GM18520 (cell line): ENCODE data around the gene DPYSL4.

Experiments used
- ATAC-seq: cut with Tn5 transposase; IDR thresholded peaks from one replicate; pipeline ENCODE4 v1.9.1; 2021; ENCODE audit not compliant: unreplicated experiment

DPYSL4 gene

DNA sequence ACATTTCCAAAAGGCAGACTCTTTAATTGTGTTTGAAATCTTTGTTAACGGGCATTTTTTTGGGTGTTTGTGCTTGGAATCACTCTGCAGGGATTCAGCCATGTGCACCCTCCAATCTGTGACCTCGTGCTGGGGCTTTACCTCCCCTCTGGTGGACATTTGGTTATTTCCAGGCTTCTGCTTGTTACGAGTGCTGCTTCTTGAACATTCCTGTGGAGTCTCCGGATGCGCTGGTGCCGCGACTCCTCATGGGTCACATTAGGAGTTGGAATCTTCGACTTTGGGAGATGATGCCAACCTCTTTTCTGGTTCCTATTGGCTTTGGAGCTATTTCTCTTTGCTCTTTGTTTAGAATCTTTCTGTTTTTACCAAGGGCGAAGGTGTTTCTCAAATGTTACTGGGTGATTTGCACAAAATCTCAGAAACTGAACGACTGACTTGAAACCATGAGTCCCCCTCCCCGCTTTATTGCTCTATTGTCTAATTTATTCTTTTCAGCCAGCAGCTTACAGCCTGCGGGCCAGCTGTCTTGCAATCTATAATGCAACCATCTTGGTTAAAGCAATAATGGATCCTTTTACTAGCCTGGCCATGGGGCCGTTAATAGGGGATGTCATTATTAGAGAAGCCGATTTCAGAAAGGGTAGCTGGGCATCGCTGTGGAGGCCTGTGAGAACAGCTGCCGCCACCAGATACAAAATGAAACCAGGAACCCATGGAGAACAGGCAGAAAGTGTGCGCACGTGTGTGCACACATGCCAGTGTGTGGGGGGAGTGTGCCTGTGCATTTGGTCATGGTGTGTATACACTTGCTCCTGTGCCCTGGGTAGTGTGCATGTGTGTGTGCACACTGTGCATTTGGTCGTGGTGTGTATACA is 9.9 kb upstream of the DPYSL4 start:
- no peak for ATAC-seq

DNA sequence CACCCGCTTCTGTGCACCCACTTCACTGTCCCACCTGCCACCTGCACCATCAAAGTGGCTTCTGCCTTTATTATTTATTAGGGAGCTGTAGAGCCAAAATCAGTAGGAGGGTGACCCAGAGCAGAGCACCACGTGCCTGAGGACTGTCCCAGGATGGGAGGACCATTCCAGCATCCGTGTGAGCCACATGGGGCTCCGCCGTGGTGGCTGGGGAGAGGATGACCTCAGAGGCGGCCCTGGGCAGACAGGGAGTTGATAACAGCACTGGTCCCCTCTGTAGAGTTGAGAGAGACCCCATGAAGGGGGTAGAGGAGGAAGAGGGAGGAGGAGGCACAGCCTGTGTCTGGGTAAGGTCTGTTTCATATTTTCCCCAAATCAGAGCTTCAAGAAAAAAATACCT is 8.7 kb upstream of the DPYSL4 start:
- no peak for ATAC-seq

DNA sequence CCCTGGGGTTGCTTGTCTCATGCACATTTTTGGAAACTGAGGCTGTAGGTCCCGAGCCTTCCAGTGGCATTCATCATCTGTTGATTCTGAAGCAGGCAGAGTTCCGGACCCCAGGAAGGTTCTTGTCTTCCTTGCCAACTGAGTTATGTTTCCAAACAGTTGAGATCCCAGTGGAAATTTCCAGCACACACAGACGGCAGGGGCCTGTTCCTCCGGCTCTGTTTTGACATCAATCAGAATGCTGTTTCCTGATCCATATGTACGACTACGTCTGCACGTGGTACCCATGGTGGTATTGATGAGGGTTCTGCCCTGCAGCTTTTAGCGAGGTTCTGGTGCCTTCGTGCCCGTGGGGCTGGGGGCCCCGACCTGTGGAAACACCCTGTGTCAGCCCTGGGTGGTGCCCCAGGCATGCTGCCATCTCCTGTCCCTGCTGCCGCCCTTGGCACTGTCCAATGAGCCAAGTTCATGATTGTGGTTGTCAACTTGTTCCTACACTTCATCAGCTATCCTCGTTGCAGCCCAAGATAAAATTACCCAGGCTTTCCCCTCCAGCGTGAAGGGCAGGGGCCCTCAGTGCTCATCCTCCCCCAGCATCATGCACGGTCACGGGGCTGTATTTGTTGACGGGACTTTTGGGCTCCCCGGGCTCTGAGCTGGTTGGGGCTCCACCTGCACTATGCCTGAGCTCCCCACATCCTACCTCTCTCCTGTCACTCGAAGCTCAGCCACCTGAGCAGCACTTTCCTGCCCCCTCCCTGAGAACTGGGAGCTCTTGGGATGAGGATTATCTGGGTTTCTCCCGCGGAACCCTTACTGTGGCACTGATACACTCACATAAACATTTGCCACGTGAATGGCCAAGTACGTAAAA is 7.8 kb upstream of the DPYSL4 start:
- ATAC-seq = no peak

DNA sequence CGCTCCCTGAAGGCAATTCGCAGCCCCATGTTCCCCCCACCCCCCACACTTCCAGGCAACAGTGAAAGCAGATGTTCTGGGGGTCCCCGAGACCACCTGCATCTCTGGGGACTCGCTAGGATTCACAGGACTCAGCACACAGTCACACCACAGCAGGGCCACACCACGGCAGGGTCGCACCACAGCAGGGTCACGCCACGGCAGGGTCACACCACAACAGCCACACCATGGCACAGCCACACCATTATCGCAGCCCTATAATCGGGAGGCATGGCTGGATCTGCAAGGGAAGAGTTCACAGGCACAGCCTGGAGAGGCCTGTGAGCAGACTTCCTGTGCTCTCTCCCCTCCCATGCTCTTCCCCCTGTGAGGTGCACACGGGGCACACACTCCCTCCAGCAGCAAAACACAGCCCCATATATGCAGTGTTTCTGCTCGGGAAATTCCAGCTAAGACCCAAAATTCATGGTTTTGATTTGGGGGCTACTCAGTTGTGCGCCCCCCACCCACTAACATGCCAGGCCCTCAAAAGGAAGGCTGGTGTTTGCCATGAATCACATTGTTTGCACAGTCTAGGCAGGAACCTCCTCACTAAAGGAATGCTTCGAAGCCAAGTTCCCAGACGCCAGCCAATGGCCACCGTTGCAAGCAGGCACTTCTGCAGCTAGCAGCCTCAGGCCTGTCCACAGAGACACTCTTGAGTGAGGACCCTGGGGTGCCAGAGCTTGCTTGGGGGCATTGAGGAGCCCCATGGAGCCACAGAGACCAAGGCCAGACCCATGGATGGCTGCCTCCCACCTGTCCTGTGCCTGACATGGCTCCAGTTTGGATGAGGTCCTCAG is 7.0 kb upstream of the DPYSL4 start:
- ATAC-seq = no peak

DNA sequence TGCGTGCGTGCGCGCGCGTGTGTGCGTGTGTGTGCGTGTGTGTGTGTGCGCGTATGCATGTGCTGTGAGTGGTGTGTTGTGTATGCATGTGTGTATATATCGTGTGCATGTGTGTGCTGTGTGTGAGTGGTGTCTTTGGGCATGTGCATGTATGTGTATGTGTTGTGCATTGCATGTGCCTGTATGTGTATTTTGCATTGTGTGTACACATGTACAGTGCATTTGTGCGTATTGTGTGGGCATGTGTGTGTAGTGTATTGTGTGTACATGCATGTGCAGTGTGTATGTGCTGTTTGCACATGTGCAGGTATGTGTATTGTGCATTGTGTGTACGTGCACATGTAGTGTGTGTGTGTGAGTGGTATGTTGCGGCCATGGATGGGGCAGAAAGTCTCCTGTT is 6.0 kb upstream of the DPYSL4 start:
- ATAC-seq = no peak

DNA sequence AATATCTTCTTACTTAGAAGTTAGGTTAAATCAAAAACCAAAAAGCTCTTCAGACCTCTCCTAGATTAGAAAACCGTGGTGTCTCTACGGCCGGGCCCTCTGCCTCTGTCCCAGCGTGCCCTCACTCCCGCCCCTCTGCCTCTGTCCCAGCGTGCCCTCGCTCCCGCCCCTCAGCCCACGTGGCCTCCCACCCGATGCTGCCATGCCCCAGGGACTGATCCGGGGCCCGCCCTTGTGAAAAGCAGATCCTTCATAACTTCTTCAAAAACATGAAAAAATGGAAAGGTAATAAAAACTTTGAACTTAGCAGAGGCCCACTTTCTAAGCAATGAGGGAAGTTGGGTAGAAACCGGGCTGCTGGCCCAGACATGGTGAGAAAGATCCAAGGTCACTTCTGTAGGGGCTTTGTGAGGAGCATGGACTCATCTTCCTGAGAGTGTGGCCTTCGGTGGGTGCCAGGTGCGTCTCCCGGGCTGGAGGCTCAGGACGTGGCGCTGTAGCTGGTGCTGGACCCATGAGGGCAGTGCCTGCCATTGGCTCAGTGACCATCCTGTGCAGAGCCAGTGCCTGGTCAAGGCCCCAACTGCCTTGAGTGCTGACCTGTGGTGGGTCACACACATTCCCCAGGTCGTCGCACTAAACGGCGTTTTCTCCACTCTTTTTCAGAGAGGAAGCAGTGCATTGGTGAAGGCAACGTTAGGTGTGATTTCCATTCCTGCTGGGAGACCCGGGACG is 4.9 kb upstream of the DPYSL4 start:
- ATAC-seq = no peak

DNA sequence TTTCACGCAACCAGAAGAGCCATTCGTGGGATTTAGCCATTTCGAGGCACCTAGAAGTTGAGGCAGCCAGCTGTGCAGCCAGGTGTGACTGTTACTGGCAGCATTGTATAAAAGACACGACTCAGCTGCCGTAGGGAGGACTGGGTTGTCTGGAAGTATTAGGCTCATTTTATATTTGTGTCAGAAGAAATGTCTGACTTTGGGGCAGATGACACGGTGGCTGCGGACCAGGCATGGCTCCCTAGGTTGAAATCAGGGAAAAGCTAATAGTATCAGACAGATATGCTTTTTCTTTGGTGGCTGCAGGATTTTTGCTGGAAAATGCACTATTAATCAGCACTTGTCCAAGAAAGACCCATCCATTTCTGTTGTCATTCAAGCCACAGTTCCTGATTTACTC is 4.2 kb upstream of the DPYSL4 start:
- no peak for ATAC-seq

DNA sequence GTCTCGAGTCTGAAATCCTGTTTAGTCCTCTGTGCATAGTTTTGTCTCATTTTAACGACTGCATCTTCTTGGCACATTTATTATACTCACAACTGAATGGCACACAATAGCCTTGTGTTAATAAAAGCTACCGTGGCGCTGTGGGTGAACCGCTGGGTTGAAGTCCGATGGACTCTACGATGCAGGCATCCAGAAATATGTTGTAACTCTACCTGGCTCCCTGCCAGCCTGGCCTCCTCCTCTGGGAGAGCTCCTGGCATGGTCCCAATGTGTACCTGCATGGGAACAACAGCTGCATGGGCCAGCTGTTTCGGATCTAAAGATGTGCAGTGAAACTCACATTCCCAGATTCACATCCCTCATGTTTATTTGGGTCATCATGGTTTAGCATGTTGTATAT is 3.7 kb upstream of the DPYSL4 start:
- ATAC-seq = no peak

DNA sequence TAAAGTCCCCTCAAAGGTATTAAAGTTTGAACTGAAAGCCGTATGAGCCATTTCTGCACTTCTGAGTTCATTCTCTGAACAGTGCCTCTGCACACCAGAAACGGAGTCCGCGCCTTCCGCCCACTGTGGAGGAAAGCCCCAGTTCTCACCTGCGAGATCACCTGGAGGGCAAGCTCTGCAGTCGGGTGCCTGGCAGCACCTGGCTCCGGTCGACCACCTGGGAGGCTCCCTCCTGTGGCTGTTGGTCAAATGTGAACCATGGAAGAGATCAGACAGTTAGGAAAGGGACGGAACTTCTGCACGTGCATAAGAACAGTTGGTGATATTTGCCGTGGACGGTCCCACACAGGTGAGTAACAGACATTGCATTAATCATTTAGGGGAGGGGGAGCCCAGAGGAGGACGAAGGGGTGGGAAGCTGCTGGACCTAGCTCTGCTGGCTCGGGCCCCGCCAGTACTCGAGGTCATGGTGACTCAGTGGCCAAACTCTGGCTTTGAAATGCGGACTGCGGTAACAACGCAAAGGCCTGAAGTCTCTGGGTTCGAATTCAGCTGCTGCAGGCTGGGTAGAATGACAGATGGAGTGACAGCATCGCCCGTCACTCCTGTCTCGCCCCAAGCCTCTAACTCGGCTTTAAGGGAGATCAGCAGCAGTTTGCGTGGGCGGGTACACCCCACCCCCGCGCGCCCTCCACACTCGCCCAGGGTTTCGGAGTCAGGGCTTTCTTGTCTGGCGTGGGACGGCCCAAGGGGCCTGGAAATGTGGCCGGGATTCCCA is 1.7 kb upstream of the DPYSL4 start:
- no peak for ATAC-seq

DNA sequence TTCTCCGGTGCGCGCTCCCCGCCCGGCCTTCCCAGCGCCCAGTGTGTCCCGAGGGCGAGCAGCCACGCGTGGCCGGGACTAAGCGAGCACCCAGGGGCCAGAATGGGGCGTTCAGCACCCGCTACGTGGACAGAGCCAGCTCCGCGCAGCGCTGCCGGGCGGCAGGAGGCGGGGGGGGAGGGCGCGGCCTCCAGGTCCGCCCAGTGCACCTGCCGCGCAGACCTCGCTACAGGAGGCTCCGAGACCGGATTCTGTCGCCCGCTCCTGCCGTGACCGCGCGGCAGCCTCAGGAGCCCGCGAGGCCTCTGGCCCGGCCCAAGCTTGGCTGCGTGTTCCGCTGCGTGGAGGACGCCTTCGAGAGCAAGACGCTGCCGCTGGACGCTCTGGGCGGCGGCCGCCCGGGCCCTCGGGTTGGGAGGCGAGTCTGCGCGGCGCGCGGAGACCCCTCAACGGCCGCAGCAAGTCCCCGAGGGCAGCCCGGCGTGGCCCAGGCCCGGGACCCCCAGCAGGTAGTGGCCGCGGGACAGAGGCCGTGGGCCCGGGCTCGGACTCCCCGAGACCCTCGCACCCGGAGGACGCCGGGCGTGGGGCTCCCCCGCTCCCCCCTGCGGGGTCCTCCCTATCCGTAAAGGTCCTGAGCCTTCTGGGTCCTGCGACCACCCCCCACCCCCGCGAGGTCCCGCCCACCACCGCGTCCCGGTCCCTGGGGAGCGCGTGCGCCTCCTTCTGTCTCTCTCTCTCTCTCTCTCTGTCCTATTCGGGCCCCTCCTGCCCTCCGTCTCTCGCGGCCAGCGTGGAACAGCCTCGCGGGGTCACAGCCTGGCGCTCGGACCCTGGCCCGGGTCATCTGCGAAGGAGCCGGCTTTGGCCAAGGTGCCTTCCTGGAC is 904 bp upstream of the DPYSL4 start:
- ATAC-seq = no peak

DNA sequence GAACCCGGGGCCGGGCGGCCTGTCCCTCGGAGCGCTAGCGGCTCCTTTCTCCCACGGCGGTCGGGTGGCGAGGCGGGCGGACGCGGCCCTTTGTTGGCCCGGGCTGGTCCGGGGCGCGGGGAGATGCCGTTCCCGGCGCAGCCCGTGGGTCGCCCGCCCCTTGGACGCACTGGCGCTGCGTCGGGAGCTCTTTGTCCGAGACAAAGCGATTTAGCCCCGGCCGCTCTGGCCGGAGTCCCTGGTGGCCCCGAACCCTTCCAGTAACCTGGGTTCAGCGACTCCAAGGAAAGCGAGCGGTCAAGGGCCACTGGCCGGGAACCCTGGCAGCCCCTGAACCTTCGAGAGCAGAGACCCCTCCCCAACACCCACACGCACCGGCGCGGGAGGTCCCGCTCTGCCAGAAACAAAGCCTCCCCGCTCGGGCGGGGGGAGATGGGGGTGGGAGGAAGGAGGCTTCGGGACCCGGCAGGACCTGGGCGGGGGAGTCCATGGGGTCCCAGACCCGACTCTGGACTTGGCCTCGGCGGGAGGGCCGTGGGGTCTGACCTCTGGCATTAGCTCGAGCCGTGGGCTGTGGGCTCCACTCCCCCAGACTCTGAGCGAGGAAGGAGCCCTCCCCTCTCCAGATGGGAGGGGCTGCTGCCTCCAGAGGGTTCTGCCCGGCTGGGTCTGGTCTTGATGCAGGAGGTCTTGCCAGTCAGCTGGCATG is 836 bp downstream of the DPYSL4 start:
- ATAC-seq = no peak

DNA sequence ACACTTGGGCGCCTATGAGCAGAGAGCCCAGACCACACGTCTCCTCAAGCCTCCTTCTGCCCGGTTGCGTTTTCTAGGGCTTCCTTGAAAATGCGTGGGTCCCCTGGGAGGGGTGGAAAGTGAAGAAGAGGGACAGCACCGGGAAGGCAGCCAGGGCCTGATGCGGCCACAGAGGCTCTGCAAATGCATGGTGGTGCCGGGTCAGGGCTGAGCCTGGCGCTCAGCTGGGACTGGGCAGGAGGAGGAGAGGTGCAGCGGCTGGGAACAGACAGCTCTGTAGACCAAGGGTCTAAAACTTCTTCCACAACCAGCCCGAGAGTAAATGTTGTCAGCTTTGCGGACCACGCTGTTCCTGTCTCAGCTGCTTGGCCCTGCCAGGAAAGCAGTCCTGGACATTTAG is 1.6 kb downstream of the DPYSL4 start:
- ATAC-seq = no peak

DNA sequence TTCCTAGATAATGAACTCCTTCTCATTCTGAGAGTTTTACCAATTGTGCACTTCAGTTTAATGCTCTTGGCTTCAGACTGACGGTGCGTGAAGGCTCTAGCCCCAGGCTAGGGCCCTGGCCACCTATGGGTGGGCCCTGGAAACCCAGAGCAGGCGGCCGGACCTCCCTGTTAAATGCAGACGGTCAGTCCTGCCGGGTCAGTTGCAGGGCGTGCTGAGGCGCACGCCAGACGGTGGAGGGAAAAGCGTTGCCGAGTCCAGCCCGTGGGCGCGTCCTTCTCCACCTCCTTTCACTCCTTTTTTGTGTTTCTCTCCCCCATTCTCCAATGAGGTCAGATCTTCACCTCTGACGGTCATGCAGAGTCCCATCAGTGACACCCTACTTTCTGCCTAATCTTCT is 2.3 kb downstream of the DPYSL4 start:
- ATAC-seq = no peak

DNA sequence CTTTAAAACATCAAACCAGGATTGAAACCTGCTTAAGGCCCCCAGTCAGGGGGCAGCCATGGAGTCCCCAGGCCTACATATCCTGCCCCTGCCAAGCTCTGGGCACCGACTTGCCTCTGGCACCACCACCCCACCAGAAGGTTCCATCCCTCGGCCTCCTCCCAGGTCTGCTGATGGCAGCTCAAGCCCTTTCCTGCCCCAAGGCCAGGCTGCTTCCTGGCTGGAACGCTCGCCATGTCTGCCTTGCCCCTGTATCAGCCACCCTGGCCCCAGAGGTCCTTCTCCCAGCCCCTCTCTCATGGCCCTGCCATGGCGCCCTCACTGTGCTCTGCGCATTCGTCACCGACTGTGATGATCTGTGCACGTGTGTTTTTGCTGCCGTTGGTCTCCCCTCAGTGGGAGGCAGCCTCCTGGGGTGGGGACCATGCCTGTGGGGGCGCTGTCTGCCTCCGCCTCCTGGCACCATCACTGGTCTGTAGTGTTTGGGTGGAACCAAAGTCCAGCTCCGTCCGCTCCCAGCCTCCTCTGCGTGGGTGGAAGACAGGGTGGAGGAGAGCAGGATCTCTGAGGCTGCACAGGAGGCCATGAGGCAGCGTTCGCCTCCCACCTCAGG is 3.2 kb downstream of the DPYSL4 start:
- ATAC-seq = no peak

DNA sequence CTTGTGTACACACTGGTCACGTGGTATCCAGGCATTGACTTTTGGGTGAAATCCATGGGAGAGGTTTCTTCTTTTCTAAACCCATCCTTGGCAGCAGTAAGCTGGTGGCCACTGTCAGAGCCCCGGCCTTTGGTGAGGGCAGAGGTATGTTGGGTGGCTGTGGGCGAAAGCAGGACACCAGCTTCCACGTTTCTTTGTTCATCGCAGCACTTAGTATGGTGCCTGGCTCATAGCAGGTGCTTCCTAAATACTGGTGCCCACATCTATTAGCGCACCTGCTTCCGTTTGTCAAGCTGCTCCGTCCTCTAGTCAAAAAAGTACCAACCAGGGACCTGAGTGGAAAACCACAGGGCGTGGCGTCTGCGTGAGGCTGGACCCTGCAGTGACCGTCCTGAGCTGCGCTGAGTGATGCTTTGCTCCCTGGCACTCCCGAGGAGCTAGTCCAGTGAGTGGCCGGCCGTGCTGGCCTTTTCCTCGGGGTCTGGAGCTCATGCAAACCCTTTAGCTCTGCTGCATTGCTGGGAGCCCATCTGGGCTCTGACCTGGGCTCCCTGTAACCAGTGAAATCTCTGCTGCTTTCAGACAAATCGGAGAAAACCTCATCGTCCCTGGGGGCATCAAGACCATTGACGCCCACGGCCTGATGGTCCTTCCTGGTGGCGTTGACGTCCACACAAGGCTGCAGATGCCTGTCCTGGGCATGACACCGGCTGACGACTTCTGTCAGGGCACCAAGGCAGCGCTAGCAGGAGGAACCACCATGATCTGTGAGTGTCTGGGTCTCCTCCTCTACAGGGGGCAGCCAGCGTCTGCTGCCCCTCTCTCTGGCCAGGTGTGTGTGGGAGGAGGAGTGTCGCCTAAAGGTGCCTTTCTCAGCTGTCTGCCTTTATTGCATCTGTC is 5.6 kb downstream of the DPYSL4 start:
- no peak for ATAC-seq

DNA sequence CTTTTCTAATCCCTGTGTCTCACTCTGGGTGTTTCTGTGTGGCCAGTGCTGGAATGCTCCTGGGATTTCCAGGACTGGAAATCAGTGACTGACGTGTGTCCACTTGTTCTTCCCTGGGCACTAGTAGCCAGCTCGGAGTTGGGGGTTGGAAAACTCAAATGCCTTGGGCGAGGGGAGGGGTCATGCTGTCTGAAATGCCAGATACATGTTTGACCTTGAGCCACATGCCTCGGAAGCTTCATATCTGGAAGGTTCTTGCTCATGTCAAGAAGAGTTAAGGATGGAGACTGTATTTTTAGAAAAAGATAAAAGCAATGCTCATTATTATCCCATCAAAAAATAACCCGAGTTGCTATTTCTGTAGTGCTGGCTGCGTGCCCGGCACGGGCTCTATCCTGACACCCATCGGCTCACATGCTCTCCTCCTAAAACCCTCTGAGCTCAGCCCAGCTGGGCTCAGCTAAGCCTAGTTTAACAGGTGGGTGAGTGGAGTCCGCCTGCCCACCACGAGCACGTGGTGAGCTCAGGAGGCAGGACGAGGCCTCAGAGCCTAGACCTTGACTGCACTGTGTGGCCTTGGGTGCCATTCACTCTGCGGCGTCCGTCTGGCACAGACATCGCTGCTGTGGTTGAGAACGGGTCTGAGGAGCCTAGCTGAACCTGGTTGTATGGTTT is 6.4 kb downstream of the DPYSL4 start:
- ATAC-seq = no peak
